ENCODE measurements around the gene CDH15. TPM values are rescaled to one million over a fixed set of nuclear protein-coding genes. Genes with fewer than 3 reads are reported as not detected.
A peak's percentile ranks its signal among the peaks of the same experiment; 100 is the strongest.
"Not testable (repeated sequence)": the region's sequence is repeated elsewhere in the genome, so short reads cannot be mapped to it uniquely, and the experiment has no call there.

The CDH15 gene
- total and polyA plus RNA-seq, 7 experiments from 2014 or later: not detected

- ATAC-seq: no peak
- H3K27ac ChIP-seq (ENCODE audit: low read depth, low read length): no peak overlapping the region
- H3K4me3 Mint-ChIP-seq: no peak overlapping the region
- H3K27ac Mint-ChIP-seq: no peak overlapping the region
- H3K36me3 ChIP-seq (ENCODE audit: control insufficient read depth in 2 of 3, insufficient read depth in 3 of 3, low read length in 3 of 3): no peaks in the 10 kb centered on the region
- H3K27me3 ChIP-seq (ENCODE audit: control insufficient read depth in 2 of 2, insufficient read depth in 2 of 2, low read length in 2 of 2): no peaks in the 10 kb centered on the region
- no peak overlapping the region for H3K4me3 ChIP-seq (ENCODE audit: low read length)
- intact Hi-C loops (cut with micrococcal nuclease): no loop called here
- H3K36me3 Mint-ChIP-seq: no peaks in the 10 kb centered on the region
- H3K27me3 Mint-ChIP-seq: no peaks in the 10 kb centered on the region
- H3K4me1 ChIP-seq (ENCODE audit: control insufficient read depth in 2 of 2, insufficient read depth in 2 of 2, low read length in 2 of 2): no peaks in the 10 kb centered on the region
- no peak for DNase-seq
- H3K9me3 Mint-ChIP-seq: peaks cover 0 to 10% (median 0%) of the 10 kb centered on the region in 11 donors
- no peaks in the 10 kb centered on the region for H3K9me3 ChIP-seq (ENCODE audit: control insufficient read depth in 2 of 3, low read length in 3 of 3)
- ChIA-PET CTCF (no interaction called here), POLR2A (no interaction called here)
- H3K4me1 Mint-ChIP-seq: peaks cover 0 to 10% (median under 1%) of the 10 kb centered on the region in 7 donors
These were observed 10.4 kb upstream of the CDH15 start for GRCh38 chr16:89160977-89161701.

- H3K4me1 Mint-ChIP-seq: peaks cover 0 to 10% (median 2%) of the 10 kb centered on the region in 7 donors
These were observed 9.5 kb upstream of the CDH15 start for GRCh38 chr16:89161763-89162713.

GRCh38 chr16:89163297-89163696 lies 8.3 kb upstream of the CDH15 start:
- Histone ChIP-seq H3K4me1 (ENCODE audit: control insufficient read depth in 2 of 2, insufficient read depth in 2 of 2, low read length in 2 of 2) (peaks cover 0 to 8% of the 10 kb centered on the region in 2 donors), H3K36me3 (ENCODE audit: control insufficient read depth in 2 of 3, insufficient read depth in 3 of 3, low read length in 3 of 3) (no peaks in the 10 kb centered on the region), H3K4me3 (ENCODE audit: low read length) (no peak overlapping the region), H3K9me3 (ENCODE audit: control insufficient read depth in 2 of 3, low read length in 3 of 3) (no peaks in the 10 kb centered on the region), H3K27me3 (ENCODE audit: control insufficient read depth in 2 of 2, insufficient read depth in 2 of 2, low read length in 2 of 2) (no peaks in the 10 kb centered on the region), H3K27ac (ENCODE audit: low read depth, low read length) (no peak overlapping the region)
- ChIA-PET CTCF (no interaction called here), POLR2A (no interaction called here)
- Mint-ChIP-seq H3K4me3 (no peak overlapping the region), H3K27ac (no peak overlapping the region), H3K4me1 (peaks cover 0 to 6% (median 2%) of the 10 kb centered on the region in 7 donors), H3K36me3 (no peaks in the 10 kb centered on the region), H3K9me3 (peaks cover 0 to 5% (median 0%) of the 10 kb centered on the region in 11 donors), H3K27me3 (peaks cover 0 to 6% (median 0%) of the 10 kb centered on the region in 5 donors)
- ATAC-seq: no peak
- no peak for DNase-seq
- intact Hi-C loops (cut with micrococcal nuclease): no loop called here

More at GRCh38 chr16:89161763-89162713, 9.5 kb upstream of the CDH15 start:
- H3K27ac Mint-ChIP-seq: peak overlapping the region in 5 of 9 donors; percentile 25 to 80 (median 49)
- no peaks in the 10 kb centered on the region for H3K27me3 ChIP-seq (ENCODE audit: control insufficient read depth in 2 of 2, insufficient read depth in 2 of 2, low read length in 2 of 2)
- no peak for DNase-seq
- CTCF ChIA-PET: no interaction called here
- no peak overlapping the region for H3K27ac ChIP-seq (ENCODE audit: low read depth, low read length)
- peaks cover 0 to 10% (median 0%) of the 10 kb centered on the region in 11 donors for H3K9me3 Mint-ChIP-seq
- H3K4me3 Mint-ChIP-seq: peak overlapping the region in 1 of 10 donors; percentile 48
- no peaks in the 10 kb centered on the region for H3K9me3 ChIP-seq (ENCODE audit: control insufficient read depth in 2 of 3, low read length in 3 of 3)
- H3K36me3 Mint-ChIP-seq: no peaks in the 10 kb centered on the region
- H3K4me1 ChIP-seq (ENCODE audit: control insufficient read depth in 2 of 2, insufficient read depth in 2 of 2, low read length in 2 of 2): peaks cover 0 to under 1% of the 10 kb centered on the region in 2 donors
- peaks cover 0 to 6% (median 0%) of the 10 kb centered on the region in 5 donors for H3K27me3 Mint-ChIP-seq
- POLR2A ChIA-PET: no interaction called here
- H3K36me3 ChIP-seq (ENCODE audit: control insufficient read depth in 2 of 3, insufficient read depth in 3 of 3, low read length in 3 of 3): no peaks in the 10 kb centered on the region
- intact Hi-C loops (cut with micrococcal nuclease): no loop called here
- H3K4me3 ChIP-seq (ENCODE audit: low read length): no peak overlapping the region
- ATAC-seq: no peak

DNA sequence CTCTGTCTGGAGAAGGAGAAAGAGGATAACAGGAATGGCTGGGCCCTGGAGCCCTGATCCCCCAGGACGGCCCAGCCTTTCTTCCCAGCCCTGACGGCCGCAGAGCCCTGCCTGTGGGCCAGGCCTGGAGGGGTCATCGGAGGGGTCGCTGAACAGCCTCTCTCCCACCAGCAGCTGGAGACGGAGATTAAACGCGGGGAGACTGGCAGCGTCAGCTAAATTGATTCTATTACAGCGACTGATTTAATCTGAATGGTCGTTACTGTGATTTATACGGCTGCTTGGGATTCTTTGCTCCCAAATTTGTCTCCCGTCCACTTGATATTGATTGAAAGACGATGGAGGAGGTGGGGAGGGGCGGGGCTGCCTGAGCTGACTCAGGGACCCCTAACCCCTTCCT lies 7.1 kb upstream of the CDH15 start:
- no peaks in the 10 kb centered on the region for H3K27me3 ChIP-seq (ENCODE audit: control insufficient read depth in 2 of 2, insufficient read depth in 2 of 2, low read length in 2 of 2)
- intact Hi-C loops (cut with micrococcal nuclease): no loop called here
- ChIA-PET CTCF (interaction anchor here (1.2 kb wide), 1 partner anchor 220 kb away, joined by 4 read pairs; no protein-coding TSS in a partner anchor), POLR2A (no interaction called here)
- ATAC-seq: no peak
- DNase-seq: no peak
- Mint-ChIP-seq H3K9me3 (peaks cover 0 to 5% (median 0%) of the 10 kb centered on the region in 11 donors), H3K36me3 (no peaks in the 10 kb centered on the region), H3K27me3 (peaks cover 0 to 6% (median 0%) of the 10 kb centered on the region in 5 donors), H3K4me1 (peaks cover 0 to 3% (median 0%) of the 10 kb centered on the region in 7 donors), H3K27ac (no peak overlapping the region), H3K4me3 (no peak overlapping the region)
- no peaks in the 10 kb centered on the region for H3K9me3 ChIP-seq (ENCODE audit: control insufficient read depth in 2 of 3, low read length in 3 of 3)
- no peaks in the 10 kb centered on the region for H3K36me3 ChIP-seq (ENCODE audit: control insufficient read depth in 2 of 3, insufficient read depth in 3 of 3, low read length in 3 of 3)
- H3K27ac ChIP-seq (ENCODE audit: low read depth, low read length): no peak overlapping the region
- no peak overlapping the region for H3K4me3 ChIP-seq (ENCODE audit: low read length)
- peaks cover 0 to 8% of the 10 kb centered on the region in 2 donors for H3K4me1 ChIP-seq (ENCODE audit: control insufficient read depth in 2 of 2, insufficient read depth in 2 of 2, low read length in 2 of 2)

DNA sequence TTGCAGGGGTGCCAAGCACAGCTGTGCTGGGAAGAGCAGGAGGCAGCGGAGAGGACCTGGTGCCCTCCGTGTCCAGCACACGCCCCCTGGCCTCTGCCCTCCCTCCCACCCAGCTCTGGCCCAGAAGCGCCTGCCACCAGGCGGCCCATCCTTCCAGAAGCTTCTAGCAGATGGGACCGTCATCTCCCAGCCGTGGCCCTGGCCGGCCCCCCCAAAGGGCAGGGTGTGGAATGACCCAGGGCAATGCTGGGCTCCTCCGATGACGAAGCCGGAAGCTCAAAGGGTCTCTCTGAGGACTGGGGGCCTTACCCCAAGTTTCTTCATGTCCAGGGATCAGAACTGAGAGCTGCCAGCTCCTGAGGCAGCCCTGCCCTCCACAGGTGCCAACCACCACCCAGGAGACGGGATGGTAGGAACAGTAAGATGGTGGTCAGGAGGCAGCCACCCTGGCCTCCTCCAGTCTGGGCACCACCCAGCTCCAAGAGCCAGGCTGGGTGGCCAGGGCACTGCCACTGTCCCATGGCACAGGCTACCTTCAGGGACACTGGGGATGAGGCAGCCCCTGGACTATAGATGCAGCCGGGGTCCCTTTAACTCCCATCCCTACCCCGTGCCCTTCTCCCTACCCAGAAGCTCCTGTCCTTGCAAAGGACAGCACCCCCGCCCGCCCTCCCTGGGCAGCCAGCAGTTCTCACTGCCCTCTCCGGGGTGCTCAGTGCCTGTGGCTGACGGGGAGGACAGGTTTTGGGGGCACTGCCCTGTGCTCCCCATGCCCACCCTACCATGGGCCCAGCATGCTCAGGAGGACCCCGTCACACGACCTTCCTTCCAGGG lies 6.5 kb upstream of the CDH15 start:
- Mint-ChIP-seq H3K4me1 (peaks cover 0 to 3% (median 0%) of the 10 kb centered on the region in 7 donors), H3K36me3 (no peaks in the 10 kb centered on the region), H3K27ac (no peak overlapping the region), H3K27me3 (peaks cover 0 to 6% (median 0%) of the 10 kb centered on the region in 5 donors), H3K9me3 (peaks cover 0 to 4% (median 0%) of the 10 kb centered on the region in 11 donors), H3K4me3 (no peak overlapping the region)
- CTCF ChIA-PET: interaction anchor here (1.2 kb wide), 1 partner anchor 221 kb away, joined by 4 read pairs; no protein-coding TSS in a partner anchor
- POLR2A ChIA-PET: no interaction called here
- Histone ChIP-seq H3K36me3 (ENCODE audit: control insufficient read depth in 2 of 3, insufficient read depth in 3 of 3, low read length in 3 of 3) (no peaks in the 10 kb centered on the region), H3K9me3 (ENCODE audit: control insufficient read depth in 2 of 3, low read length in 3 of 3) (no peaks in the 10 kb centered on the region), H3K4me3 (ENCODE audit: low read length) (no peak overlapping the region), H3K4me1 (ENCODE audit: control insufficient read depth in 2 of 2, insufficient read depth in 2 of 2, low read length in 2 of 2) (peaks cover 0 to 11% of the 10 kb centered on the region in 2 donors), H3K27ac (ENCODE audit: low read depth, low read length) (no peak overlapping the region), H3K27me3 (ENCODE audit: control insufficient read depth in 2 of 2, insufficient read depth in 2 of 2, low read length in 2 of 2) (no peaks in the 10 kb centered on the region)
- DNase-seq (no peak), ATAC-seq (no peak)
- intact Hi-C loops (cut with micrococcal nuclease): no loop called here

DNA sequence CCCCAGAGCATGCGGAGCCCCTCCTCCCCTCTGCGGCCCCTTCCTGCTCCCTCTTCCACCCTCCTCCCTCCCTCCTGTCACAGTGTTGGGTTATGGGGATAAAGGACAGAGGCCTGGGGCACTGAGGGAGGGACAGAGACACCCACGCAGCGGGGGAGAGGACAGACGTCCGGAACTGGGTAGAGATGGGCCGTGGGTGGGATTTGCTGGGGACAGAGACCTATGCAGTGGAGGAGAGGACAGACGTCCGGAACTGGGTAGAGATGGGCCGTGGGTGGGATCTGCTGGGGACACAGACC lies 5.9 kb upstream of the CDH15 start:
- CTCF ChIA-PET: interaction anchor here (1.2 kb wide), 1 partner anchor 221 kb away, joined by 4 read pairs; no protein-coding TSS in a partner anchor
- H3K27me3 ChIP-seq (ENCODE audit: control insufficient read depth in 2 of 2, insufficient read depth in 2 of 2, low read length in 2 of 2); H3K9me3 ChIP-seq (ENCODE audit: control insufficient read depth in 2 of 3, low read length in 3 of 3); POLR2A ChIA-PET; H3K9me3 Mint-ChIP-seq; H3K27me3 Mint-ChIP-seq; H3K27ac Mint-ChIP-seq; H3K4me1 Mint-ChIP-seq; intact Hi-C loops (cut with micrococcal nuclease); H3K36me3 Mint-ChIP-seq; H3K4me3 Mint-ChIP-seq; H3K4me3 ChIP-seq (ENCODE audit: low read length); ATAC-seq; DNase-seq; H3K36me3 ChIP-seq (ENCODE audit: control insufficient read depth in 2 of 3, insufficient read depth in 3 of 3, low read length in 3 of 3); H3K27ac ChIP-seq (ENCODE audit: low read depth, low read length): not testable (repeated sequence)
- peaks cover 3 to 16% of the 10 kb centered on the region in 2 donors for H3K4me1 ChIP-seq (ENCODE audit: control insufficient read depth in 2 of 2, insufficient read depth in 2 of 2, low read length in 2 of 2)
